NOMO-1 (cell line): Measurements from ENCODE around the gene CDH10.

Source experiments
- DNase-seq, 2 experiments: peaks; one replicate each; lab custom pipeline; 2025; ENCODE audit not compliant: unreplicated experiment in 2 of 2; lab: John Stamatoyannopoulos, UW

The CDH10 gene

DNA sequence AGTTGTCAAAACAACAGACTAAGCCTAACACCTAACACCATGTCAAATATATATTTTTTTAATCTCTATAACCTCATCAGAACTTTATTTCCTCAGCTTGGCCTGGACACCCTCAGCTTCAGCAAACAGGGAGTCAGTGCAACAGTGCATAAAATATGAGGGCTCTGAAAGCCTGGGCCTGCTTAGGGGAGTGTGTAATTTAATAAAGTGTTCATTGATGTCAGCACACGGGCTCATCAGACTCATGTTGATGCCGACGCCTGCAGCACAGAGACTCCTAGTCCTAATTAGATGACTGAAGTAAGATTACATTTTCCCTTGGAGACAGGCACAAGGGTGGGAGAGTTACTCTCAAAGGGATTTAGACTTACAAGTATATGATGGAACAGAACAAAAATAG, 37.8 kb downstream of the CDH10 start:
- DNase-seq: no peak

GRCh38 chr5:24602188-24602587, 42.6 kb downstream of the CDH10 start:
- DNase-seq: no peak

DNA sequence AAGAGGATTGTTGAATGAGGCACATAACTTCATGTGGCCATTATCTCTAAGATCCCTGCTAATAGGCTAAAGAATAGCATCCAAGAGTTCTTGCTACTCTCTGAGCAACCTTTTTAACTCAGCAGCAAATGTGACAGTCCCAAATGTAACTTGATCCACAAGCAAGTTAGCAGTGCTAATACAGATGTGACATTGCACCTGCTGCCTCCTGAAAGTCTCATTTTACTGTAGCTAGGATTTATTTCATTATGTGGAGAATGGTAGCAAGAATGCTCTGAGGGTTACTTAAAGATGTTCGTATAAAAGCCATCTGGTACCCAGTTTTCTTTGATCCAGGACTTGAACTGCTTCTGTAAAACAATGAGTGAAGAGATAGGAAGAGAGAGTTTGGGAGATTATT, 45.8 kb downstream of the CDH10 start:
- no peak for DNase-seq

DNA sequence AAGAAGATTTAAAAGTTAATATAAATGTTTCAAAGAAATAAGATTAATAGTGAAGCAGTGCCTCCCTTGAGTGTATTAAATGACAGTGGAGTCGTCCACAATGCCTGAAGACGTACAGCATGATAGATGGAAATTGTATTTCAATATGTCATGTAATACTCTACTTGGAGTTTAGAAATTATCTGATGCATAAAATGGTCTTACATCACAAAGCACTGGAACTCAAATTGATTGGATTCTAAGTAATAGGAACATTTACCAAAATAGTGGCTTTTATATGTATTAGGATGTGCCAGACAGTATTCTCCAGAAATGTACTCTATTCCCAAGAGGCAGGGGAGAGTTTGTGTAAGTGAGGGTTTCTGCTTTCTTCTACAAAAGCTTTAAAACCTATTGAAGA, 49.4 kb downstream of the CDH10 start:
- no peak for DNase-seq

- DNase-seq: no peak
Measured at GRCh38 chr5:24591426-24591825, 53.4 kb downstream of the CDH10 start.

GRCh38 chr5:24589566-24589965, 55.2 kb downstream of the CDH10 start:
- DNase-seq: no peak

DNA sequence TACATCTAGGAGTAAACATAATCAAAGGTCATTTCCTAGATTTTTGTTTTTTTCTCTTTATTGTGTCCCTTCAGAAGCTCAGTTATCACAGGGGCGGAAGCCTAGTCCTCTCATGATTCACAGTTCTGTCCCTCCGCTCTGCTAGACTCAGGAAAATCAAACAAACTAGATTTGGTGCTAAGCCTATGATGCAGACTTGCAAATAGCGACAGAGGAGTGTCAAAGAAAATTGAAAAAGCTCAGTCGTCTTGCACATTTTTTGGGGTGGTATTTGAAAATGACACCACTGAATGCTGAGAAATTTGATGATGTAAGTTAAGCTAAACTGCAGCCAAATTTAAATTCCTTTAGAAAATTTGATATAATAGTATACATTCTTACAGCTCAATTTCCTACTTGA, 59.0 kb downstream of the CDH10 start:
- DNase-seq: no peak

DNA sequence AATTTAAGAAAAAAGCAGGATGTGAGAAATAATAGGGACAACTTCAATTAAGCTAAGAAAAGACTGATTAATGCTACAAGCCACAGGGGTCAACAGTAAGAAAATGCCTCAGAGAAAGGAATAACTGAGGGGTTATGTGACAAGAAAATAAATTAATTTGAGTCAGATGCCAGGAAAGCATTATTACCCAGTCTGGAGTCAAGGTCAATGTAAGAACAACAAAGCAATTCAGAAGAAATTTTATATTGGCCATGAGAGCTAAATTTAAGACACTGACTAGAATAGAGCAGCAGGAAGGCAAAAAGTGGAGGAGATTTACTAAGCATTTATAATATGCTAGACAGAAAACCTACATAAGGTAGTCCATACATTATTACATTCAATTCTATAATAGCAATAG, 73.5 kb downstream of the CDH10 start:
- no peak for DNase-seq

GRCh38 chr5:24566933-24567332, 77.8 kb downstream of the CDH10 start:
- no peak for DNase-seq

DNA sequence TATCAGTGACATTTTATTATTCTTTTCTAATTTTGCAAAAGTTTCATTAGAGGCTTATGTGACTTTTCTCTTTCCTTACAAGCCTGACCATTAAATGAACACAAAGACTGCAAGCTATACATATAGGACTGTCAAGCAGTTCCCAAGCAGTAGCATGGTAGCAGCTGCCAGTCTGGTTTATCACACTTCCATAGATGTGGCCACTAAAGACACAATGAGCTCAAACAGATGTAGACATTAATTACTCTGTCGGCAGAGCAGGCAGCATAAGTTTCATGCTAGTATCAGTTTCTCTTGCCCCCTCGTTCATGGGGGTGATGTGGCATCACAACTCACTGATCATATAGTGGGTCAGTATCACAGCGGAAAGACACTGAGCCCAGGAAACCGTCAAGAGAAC, 89.5 kb downstream of the CDH10 start:
- DNase-seq: no peak

- DNase-seq: no peak
Measured at GRCh38 chr5:24547132-24547531, 97.6 kb downstream of the CDH10 start.

- peak; percentile 47 to 98 for DNase-seq
Measured at GRCh38 chr5:24539613-24540012, 105.2 kb downstream of the CDH10 start.

GRCh38 chr5:24538346-24538745, 106.4 kb downstream of the CDH10 start:
- no peak for DNase-seq

DNA sequence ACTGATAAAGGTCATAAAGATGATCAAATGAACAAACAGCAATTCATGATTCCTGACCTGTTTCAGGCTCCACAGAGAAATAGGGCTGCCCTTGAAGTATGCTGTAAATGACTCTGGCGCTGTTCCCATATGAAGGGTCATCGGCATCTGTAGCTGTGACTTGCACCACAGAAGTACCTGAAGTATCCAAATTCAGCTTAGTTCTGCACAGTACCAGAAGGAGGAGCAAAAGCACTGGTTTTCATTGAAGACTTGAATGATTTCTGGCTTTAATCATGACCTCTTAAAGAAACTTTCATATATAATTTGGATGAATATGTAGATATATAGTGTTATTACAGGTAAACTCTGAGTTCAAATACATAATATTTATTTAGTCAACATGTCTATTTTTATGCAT, 109.1 kb downstream of the CDH10 start:
- no peak for DNase-seq

DNA sequence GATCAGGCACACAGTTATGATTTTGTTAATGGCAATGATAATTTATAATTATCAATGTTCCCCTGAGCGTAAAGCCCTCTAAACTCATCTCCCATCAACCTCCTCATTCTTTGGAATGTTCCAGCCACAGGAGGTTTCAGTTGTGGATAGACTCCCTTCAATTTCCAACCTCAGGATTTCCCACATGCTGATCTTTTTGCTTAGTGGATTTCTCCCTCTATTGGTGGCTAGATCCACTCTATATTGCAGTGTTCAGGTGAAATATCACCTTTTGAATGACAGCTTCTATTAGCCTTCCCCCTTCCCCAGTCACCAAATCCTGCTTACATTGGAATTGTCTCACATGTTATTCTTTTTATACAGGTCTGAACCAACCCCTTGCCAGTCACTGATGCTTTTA, 113.9 kb downstream of the CDH10 start:
- DNase-seq: no peak

- peak; percentile 32 to 86 for DNase-seq
Measured at GRCh38 chr5:24525414-24525813, 119.4 kb downstream of the CDH10 start.

GRCh38 chr5:24512423-24512822, 132.4 kb downstream of the CDH10 start:
- no peak for DNase-seq

DNA sequence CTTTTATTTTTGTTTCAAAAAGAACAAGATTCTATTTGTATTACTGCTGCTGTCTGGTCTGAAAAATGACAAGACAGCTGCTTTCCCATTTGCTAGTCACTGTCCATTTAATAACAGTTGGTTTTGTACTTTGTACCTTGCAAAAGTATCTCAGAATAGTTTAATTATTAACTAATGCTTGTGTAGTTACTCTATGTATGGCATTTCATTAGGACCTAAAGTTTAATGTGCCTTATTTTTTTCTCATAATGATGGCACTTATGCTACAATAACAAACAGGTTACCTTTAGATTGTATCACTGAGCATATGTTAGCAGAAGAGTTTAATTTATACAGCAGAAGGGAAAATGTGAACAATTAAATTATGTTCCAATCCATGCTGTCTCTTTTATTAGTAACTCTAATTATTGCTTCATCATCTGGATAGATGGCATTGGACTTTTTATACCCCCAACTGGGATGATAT, 134.2 kb downstream of the CDH10 start:
- no peak for DNase-seq

GRCh38 chr5:24509943-24510342, 134.8 kb downstream of the CDH10 start:
- DNase-seq: no peak

GRCh38 chr5:24505258-24505657, 139.5 kb downstream of the CDH10 start:
- no peak for DNase-seq

GRCh38 chr5:24497591-24498157, 147.1 kb downstream of the CDH10 start:
- peak in 1 of 2 experiments; percentile 19 for DNase-seq

- no peak for DNase-seq
Measured at GRCh38 chr5:24497145-24497544, 147.6 kb downstream of the CDH10 start.

GRCh38 chr5:24496268-24496667, 148.5 kb downstream of the CDH10 start:
- DNase-seq: no peak
